Lung (tissue), 12 donors: ENCODE results near the gene POLR3E. TPM values are rescaled to one million over a fixed set of nuclear protein-coding genes. Genes with fewer than 3 reads are reported as not detected.

Experiments
- ATAC-seq: fragments of 200-7000 bp; cut with Tn5 transposase; one replicate; pipeline ENCODE4 v1.9.1; 2020; ENCODE audit warnings: moderate number of reproducible peaks; ENCODE audit not compliant: insufficient read depth, low FRiP score
- DNase-seq, 3 donors: peaks; one replicate each; pipeline ENCODE4 v3.0.0-alpha.2; 2013 to 2017
- H3K27ac ChIP-seq, 2 donors: one replicate each; pipeline ENCODE4 v1.5.1; 2013; ENCODE audit warnings: mild to moderate bottlenecking in 2 of 2, moderate library complexity in 2 of 2, control low read depth in 1 of 2, inconsistent platforms in 1 of 2, low read depth in 1 of 2, low read length in 1 of 2
- H3K27me3 ChIP-seq, 3 donors: one replicate each; pipeline ENCODE4 v1.5.1; 2013; ENCODE audit warnings: low read length in 2 of 3; ENCODE audit not compliant: control insufficient read depth in 3 of 3, insufficient read depth in 3 of 3
- H3K36me3 ChIP-seq, 4 donors: one replicate each; pipeline ENCODE4 v1.5.1; 2013; ENCODE audit warnings: low read length in 4 of 4, mild to moderate bottlenecking in 1 of 4, moderate library complexity in 1 of 4; ENCODE audit not compliant: control insufficient read depth in 4 of 4, insufficient read depth in 4 of 4
- H3K4me1 ChIP-seq, 5 donors: one replicate each; pipeline ENCODE4 v1.5.1; 2013; ENCODE audit warnings: low read length in 5 of 5, mild to moderate bottlenecking in 2 of 5, moderate library complexity in 1 of 5; ENCODE audit not compliant: control insufficient read depth in 5 of 5, insufficient read depth in 5 of 5
- H3K4me3 ChIP-seq: one replicate; pipeline ENCODE4 v1.5.1; 2013; ENCODE audit warnings: mild to moderate bottlenecking, control low read depth, moderate library complexity
- H3K9ac ChIP-seq, 2 donors: one replicate each; pipeline ENCODE4 v1.5.1; 2013; ENCODE audit warnings: low read length in 2 of 2, control low read depth in 1 of 2; ENCODE audit not compliant: insufficient read depth in 1 of 2
- H3K9me3 ChIP-seq, 4 donors: one replicate each; pipeline ENCODE4 v1.5.1; 2013; ENCODE audit warnings: low read length in 3 of 4, mild to moderate bottlenecking in 1 of 4, moderate library complexity in 1 of 4; ENCODE audit not compliant: control insufficient read depth in 4 of 4, insufficient read depth in 3 of 4
- WGBS, 2 donors: extraction: QIAGEN DNeasy Blood & Tissue Kit; methylation state at CpG; one replicate each; pipeline ENCODE4 v1.1.7; 2013; 5-methylcytosine and 5-hydroxymethylcytosine counted together
- polyA plus RNA-seq, 2 donors: library from polyadenylated mRNA; stranded (reverse); fragments of 200-250 nt; gene quantifications; one replicate each; pipeline ENCODE4 v1.2.1, GENCODE V29; 2013
- total RNA-seq, 2 donors: library from RNA; depleted of rRNA in 1 of 2; stranded (reverse); fragments of >200 nt in 1 of 2; gene quantifications; one replicate each; pipeline ENCODE4 v1.2.1, GENCODE V29; 2014 to 2021
- TF ChIP-seq, protein P1 (sequence below): IDR thresholded peaks from 2 replicates; pipeline ENCODE4 v1.5.1; 2012; ENCODE audit warnings: mild to moderate bottlenecking; ENCODE audit errors: control extremely low read depth, extremely low read depth
- donor health status: control.
- donor health status: control.
- donor health status: Bipolar disorder and iron deficiency.
- donor health status: healthy.
- donor health status: DM: yes; HTN: yes; CAD: no.

POLR3E gene
- total and polyA plus RNA-seq, 4 donors: 23.2 to 44.3 (median 34.0) TPM

DNA sequence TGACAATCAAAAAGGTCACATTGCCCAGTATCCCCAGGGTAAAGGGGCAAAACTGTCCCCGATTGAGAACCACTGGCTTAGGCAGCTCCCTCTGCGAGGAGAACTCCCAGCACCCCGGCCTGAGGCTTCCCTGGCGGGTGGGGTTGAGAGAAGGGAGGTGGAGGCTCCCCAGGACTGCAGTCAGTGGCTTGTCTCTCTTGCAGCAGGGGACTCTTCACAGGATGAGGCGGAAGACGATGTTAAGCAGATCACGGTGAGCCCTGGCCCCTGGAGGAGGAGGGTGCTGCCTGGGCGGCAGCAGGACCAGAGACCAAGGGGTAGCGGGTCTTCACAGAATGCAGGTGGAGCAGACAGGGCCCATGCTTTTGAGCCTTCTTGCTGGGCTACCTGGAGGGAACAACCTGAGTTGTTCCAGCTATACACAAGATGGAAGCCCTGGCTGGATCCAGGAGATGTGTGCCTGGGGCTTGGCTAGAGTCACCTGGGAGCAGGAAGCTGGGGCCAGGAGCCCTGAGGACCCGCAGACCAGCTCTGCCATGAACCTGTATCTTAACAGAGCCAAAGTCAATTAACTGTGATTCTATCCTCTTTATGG, 16.8 kb downstream of the POLR3E start:
- Histone ChIP-seq H3K9ac (no peak overlapping the region), H3K4me3 (no peak overlapping the region), H3K4me1 (no peaks in the 10 kb centered on the region), H3K27me3 (no peaks in the 10 kb centered on the region), H3K36me3 (peaks cover 9 to 65% (median 12%) of the 10 kb centered on the region in 4 donors), H3K9me3 (no peaks in the 10 kb centered on the region), H3K27ac (no peak overlapping the region)
- TF ChIP-seq, protein P1, sequence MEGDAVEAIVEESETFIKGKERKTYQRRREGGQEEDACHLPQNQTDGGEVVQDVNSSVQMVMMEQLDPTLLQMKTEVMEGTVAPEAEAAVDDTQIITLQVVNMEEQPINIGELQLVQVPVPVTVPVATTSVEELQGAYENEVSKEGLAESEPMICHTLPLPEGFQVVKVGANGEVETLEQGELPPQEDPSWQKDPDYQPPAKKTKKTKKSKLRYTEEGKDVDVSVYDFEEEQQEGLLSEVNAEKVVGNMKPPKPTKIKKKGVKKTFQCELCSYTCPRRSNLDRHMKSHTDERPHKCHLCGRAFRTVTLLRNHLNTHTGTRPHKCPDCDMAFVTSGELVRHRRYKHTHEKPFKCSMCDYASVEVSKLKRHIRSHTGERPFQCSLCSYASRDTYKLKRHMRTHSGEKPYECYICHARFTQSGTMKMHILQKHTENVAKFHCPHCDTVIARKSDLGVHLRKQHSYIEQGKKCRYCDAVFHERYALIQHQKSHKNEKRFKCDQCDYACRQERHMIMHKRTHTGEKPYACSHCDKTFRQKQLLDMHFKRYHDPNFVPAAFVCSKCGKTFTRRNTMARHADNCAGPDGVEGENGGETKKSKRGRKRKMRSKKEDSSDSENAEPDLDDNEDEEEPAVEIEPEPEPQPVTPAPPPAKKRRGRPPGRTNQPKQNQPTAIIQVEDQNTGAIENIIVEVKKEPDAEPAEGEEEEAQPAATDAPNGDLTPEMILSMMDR: no peak
- 96 to 97% methylated on average over 10 of the region's 10 CpGs for WGBS, 2 donors
- ATAC-seq (no peak), DNase-seq (no peak)

DNA sequence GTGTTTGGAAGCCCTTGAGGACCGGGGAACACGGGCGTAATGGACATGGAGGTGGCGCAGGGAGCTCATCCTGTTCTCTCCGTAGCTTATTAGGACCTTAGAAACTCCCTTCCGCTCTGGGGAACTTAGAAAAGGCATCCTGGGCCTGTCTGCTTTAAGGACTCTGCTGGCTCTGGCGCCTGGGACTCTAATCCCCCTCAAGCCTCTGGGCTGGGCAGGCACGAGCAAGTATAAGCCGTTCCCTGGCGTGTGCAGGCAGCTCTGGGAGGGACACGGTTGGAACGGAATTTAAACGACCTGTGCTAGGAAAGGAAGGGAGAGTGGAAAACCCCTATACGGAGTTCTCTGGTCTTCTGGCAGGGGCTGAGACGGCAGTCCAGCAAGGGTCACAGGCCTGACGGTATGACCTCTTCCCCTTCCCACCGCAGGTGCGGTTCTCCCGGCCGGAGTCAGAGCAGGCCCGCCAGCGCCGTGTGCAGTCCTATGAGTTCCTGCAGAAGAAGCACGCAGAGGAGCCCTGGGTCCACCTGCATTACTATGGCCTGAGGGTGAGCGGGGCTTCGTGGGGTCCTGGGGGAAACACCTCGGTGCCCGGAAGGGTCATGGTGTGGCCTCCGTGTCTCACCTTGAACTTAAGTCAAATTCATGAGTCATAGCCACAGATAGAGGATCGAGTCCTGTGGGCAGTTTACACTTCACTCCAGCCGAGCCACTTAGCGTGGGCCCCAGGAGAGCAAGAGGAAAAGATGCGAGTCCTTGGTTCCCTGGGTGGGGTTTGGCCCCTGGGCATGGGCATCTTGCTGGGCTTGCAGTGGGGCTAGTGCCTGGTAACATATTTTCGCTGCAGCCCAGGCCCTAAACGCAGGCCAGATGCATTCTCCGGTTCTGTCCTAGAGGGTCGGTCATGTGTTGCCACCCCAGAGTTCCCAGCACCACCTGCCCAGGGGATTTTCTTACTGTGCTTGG, 17.7 kb downstream of the POLR3E start:
- peaks cover 8 to 56% (median 14%) of the 10 kb centered on the region in 4 donors for H3K36me3 ChIP-seq
- H3K9ac ChIP-seq: no peak overlapping the region
- H3K27ac ChIP-seq: no peak overlapping the region
- ATAC-seq: no peak
- no peaks in the 10 kb centered on the region for H3K27me3 ChIP-seq
- no peak overlapping the region for H3K4me3 ChIP-seq
- H3K4me1 ChIP-seq: no peaks in the 10 kb centered on the region
- TF ChIP-seq, protein P1: no peak
- H3K9me3 ChIP-seq: no peaks in the 10 kb centered on the region
- DNase-seq: no peak
- WGBS, 2 donors: 90 to 94% methylated on average over 37 of the region's 37 CpGs

GRCh38 chr16:22315979-22316378, 18.8 kb downstream of the POLR3E start:
- H3K4me3 ChIP-seq: no peak overlapping the region
- H3K4me1 ChIP-seq: no peaks in the 10 kb centered on the region
- WGBS, 2 donors: 95 to 96% methylated on average over 1 of the region's 1 CpG
- H3K9ac ChIP-seq: no peak overlapping the region
- ATAC-seq: no peak
- DNase-seq: no peak
- H3K9me3 ChIP-seq: no peaks in the 10 kb centered on the region
- H3K27me3 ChIP-seq: no peaks in the 10 kb centered on the region
- TF ChIP-seq, protein P1: no peak
- peaks cover 8 to 54% (median 16%) of the 10 kb centered on the region in 4 donors for H3K36me3 ChIP-seq
- H3K27ac ChIP-seq: no peak overlapping the region
